ENCODE data around the gene HCRT. TPM values are rescaled to one million over a fixed set of nuclear protein-coding genes. Genes with fewer than 3 reads are reported as not detected.

HCRT gene
- total RNA-seq, 1 donor, result not detected

- peak; percentile 72 to 91 (median 90) for DNase-seq (ENCODE audit: low read depth in 2 of 3, low spot score in 2 of 3)
Observed at GRCh38 chr17:42180922-42181850, 4.1 kb downstream of the HCRT start, which contains the start of gene KCNH4. TSS of gene KCNH4 (minus strand) at chr17:42181142. CDS start at chr17:42180945, 197 bp downstream.

- no peak for DNase-seq (ENCODE audit: low read depth in 2 of 3, low spot score in 2 of 3)
Observed at GRCh38 chr17:42180411-42180921, 4.8 kb downstream of the HCRT start.

GRCh38 chr17:42179911-42180410 lies 5.3 kb downstream of the HCRT start:
- DNase-seq (ENCODE audit: low read depth in 2 of 3, low spot score in 2 of 3), result peak in 1 of 3 donors; percentile 56

- no peak for DNase-seq (ENCODE audit: low read depth in 2 of 3, low spot score in 2 of 3)
Observed at GRCh38 chr17:42179335-42179734, 5.9 kb downstream of the HCRT start.

GRCh38 chr17:42178817-42179216 lies 6.4 kb downstream of the HCRT start:
- DNase-seq (ENCODE audit: low read depth in 2 of 3, low spot score in 2 of 3), result no peak

GRCh38 chr17:42177684-42178083 lies 7.6 kb downstream of the HCRT start:
- no peak for DNase-seq (ENCODE audit: low read depth in 2 of 3, low spot score in 2 of 3)

GRCh38 chr17:42174126-42174783 lies 11.0 kb downstream of the HCRT start:
- DNase-seq (ENCODE audit: low read depth in 2 of 3, low spot score in 2 of 3), result no peak

- no peak for DNase-seq (ENCODE audit: low read depth in 2 of 3, low spot score in 2 of 3)
Observed at GRCh38 chr17:42171831-42172230, 13.4 kb downstream of the HCRT start.

GRCh38 chr17:42169351-42169750 lies 15.9 kb downstream of the HCRT start:
- no peak for DNase-seq (ENCODE audit: low read depth in 2 of 3, low spot score in 2 of 3)

GRCh38 chr17:42167807-42168206 lies 17.4 kb downstream of the HCRT start:
- DNase-seq (ENCODE audit: low read depth in 2 of 3, low spot score in 2 of 3), result no peak

- no peak for DNase-seq (ENCODE audit: low read depth in 2 of 3, low spot score in 2 of 3)
Observed at GRCh38 chr17:42166196-42166763, 19.0 kb downstream of the HCRT start.

GRCh38 chr17:42165751-42166150 lies 19.5 kb downstream of the HCRT start:
- no peak for DNase-seq (ENCODE audit: low read depth in 2 of 3, low spot score in 2 of 3)

- no peak for DNase-seq (ENCODE audit: low read depth in 2 of 3, low spot score in 2 of 3)
Observed at GRCh38 chr17:42163696-42164407, 21.4 kb downstream of the HCRT start.

GRCh38 chr17:42163113-42163512 lies 22.1 kb downstream of the HCRT start:
- DNase-seq (ENCODE audit: low read depth in 2 of 3, low spot score in 2 of 3), result peak in 1 of 3 donors; percentile 50

GRCh38 chr17:42160531-42160910 lies 24.7 kb downstream of the HCRT start:
- no peak for DNase-seq (ENCODE audit: low read depth in 2 of 3, low spot score in 2 of 3)

GRCh38 chr17:42159796-42160530 lies 25.3 kb downstream of the HCRT start:
- DNase-seq (ENCODE audit: low read depth in 2 of 3, low spot score in 2 of 3), result no peak

- no peak for DNase-seq (ENCODE audit: low read depth in 2 of 3, low spot score in 2 of 3)
Observed at GRCh38 chr17:42155614-42156045, 29.6 kb downstream of the HCRT start.

GRCh38 chr17:42153919-42154742 lies 31.1 kb downstream of the HCRT start:
- DNase-seq (ENCODE audit: low read depth in 2 of 3, low spot score in 2 of 3), result peak in 2 of 3 donors; percentile 33 to 53

All from hematopoietic multipotent progenitor cell (in vitro differentiated cells).